ENCODE results near the gene PPDPF. TPM values are rescaled to one million over a fixed set of nuclear protein-coding genes. Genes with fewer than 3 reads are reported as not detected.

The PPDPF gene
- total and polyA plus RNA-seq, 2 of the 8 experiments (the other 6 are each of a cell fraction or from before 2014, with no cell fraction given), result 30.5 to 138 TPM

DNA sequence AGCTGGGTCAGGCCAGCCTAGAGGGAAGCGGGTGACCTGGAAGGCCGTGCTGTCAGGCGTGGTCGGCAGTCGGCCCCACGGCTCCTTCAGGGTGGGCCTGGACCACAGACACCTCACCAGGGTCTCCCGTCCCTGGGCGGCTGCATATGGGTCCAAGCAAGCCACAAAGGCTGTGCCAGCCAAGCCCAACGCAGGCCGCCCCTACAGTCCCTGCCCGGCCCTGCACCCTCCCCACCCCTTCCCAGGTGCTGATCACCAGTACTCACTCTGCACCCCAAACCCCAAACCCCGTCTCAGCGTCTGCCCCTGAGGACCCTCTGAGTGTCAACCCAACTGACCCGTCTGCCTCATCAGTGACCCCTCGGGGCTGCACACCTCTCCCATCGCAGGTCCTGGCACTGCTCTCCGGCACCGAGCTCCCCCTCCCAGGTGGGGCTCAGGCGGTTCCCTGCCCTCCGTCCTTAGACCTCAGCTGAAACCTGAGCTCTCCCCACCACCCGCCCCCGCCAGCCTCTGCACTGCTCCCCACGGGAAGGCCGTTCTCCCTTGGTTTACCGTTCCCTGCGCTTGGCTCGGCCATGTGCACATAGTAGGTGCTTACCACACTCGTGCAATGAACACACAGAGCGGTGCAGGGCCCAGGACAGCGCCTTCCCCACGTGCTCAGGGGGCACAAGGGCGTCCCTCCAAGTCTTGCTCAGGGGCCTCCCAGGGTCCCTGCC is 1.5 kb upstream of the PPDPF start (continued):
- TF ChIP-seq ZNF274 (IDR thresholded peaks at IDR 0.05; ENCODE audit: borderline replicate concordance, extremely low read depth, low read length), result no peak

All from H1 (cell line).